Loucy (cell line): ENCODE data around the gene CHMP4B.

Source experiments
- CTCF ChIP-seq: fragments of 200-600 bp; sonication (generic); conservative IDR thresholded peaks from 2 replicates; pipeline ENCODE4 v1.5.1; 2014; ENCODE audit warnings: mild to moderate bottlenecking, antibody characterized with exemption, low read length
- EZH2phosphoT487 ChIP-seq: fragments of 200-600 bp; IDR thresholded peaks from 2 replicates; pipeline ENCODE4 v1.6.1; 2018; ENCODE audit warnings: antibody characterized with exemption, mild to moderate bottlenecking, moderate library complexity, borderline replicate concordance

GRCh38 chr20:33850159-33850558 is 39.0 kb downstream of the CHMP4B start:
- TF ChIP-seq CTCF (no peak), EZH2phosphoT487 (no peak)
